Measurements from ENCODE around the gene RMI2.

Gene RMI2

DNA sequence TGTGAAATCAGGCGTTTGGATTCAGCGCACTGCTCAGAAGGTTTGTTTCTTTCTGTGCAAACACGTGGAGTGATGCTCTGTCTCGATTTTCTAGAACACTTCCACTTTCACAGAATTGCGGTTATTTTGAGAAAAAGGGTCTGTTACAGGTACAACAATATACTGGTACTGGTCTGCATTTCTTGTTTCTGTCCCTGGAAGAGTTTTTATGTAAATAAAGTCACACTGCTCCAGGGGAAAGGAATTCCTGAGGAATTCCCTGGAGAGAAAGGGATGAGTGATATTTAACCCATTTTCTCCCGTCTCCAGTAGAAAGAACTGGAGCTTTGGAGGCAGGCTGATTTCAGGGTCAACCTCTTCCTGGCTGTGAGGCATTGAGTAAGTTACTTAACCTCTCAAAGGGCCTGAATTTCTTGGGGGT lies 16.2 kb upstream of the RMI2 start:
- no peak for FAIRE-seq

DNA sequence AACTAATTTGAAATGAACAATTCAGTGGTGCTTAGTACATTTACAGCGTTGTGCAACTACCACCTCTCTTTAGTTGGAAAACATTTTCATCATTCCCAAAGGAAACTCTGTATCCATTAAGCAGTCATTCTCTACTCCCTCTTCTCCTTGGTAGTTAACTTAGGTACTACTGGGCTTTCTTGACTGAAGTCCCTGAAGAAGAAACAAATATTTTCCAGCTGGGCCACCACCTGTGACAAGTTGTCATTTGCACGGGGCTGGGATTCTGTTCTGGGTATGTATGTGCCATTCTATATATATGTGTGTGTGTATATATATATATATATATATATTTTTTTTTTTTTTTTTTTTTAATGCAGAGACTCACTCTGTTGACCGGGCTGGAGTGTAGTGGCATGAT lies 15.4 kb upstream of the RMI2 start:
- no peak for FAIRE-seq

DNA sequence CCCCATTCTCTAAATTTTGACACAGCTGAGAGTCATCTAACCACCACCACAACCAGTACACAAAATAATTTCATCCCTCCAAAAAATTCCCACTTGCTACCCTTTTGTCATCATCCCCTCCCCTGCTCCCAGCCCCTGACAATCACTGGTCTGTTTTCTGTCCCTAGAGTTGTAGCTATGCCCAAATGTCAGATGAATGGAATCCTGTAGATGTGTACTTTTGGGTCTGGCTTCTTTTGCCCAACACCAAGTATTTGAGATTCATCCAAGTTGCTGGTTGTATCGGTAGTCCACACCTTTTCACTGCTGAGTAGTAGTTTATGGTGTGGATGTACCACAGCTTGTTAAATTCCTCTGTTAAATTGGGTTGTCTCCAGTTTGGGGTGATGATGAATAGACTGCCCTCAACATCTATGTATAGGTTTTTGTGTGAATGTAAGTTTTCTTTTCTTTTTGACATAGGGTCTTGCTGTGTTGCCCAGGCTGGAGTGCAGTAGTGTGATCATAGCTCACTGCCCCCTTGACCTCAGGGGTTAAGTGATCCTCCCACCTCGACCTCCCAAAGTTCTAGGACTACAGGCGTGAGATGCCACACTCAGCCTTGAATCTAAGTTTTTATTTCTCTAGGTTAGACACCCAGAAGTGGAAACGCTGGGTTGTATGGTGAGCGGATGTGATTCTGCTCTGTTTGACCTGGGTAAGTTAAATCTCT lies 14.6 kb upstream of the RMI2 start:
- no peak for FAIRE-seq

DNA sequence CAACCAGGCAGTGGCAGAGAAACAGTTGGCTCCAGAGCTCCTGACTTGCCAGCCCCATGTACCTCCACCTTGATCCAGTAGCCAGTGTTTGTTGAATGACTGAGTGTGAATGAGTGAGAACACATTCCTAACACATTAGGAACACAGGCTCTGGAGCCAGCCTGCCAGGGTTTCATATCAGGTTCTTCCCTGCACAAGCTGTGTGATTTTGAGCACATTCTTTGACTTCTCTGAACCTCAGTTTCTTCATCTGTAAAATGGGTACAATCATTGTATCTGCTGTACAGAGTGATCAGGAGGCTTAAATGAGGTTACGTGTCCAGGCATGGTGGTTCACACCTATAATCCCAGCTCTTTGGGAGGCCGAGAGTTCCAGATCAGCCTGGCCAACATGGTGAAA lies 13.3 kb upstream of the RMI2 start:
- no peak for FAIRE-seq

DNA sequence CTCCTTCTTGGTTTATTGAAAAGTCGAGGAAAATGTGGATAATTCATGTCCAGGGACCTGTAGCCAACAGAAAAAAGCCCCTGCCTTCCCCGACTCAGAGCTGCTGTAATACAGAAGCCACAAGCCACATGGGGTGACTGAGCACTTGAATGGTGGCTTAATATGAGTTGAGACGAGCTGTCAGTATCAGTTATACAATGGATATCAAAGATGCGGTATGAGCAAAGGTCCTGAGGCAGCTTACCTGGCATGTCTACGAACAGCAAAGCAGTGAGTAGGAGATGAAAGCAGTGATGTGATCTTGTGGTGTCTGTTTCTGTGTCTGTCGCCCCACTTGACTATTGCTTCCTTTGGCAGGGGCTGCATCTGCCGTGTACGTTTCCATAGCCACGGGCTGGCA lies 12.2 kb upstream of the RMI2 start:
- no peak for FAIRE-seq

DNA sequence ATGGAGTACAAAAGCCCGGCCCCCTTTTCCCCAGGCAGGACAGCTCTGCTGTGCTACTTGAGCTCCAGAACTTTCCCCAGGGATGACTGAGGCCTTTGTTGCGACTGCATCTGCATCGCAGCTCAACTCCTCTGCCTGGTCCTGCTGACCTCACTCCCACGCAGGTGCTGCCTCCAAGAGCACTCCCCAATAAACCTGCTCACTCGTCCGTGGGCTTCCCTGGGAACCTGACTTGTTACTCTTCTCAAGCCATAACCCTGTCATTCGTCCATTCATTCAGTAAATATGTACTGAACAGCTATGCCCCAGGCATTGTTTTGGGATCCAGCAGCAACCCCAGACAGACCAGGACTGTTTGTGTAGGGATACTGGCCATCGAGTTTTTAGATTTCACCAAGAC lies 11.6 kb upstream of the RMI2 start:
- no peak for FAIRE-seq

DNA sequence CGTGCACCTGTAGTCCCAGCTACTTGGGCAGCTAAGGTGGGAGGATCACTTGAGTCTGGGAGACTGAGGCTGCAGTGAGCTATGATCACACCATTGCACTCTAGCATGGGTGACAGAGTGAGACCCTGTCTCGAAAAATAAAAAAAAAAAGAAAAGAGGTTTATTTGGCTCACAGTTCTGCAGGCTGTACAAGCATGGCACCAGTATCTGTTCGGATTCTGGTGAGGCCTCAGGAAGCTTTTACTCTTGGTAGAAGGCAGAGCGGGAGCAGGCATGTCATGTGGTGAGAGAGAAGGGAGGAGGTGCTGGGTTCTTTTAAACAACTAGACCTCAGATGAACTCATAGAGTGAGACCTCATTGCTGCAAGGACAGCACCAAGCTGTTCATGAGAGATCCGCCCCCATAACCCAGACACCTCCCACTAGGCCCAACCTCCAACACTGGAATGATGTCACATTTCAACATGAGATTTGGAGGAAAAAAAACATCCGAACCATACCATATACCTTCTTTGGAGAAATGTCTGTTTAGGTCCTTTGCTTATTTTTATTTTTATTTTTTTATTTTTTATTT lies 10.3 kb upstream of the RMI2 start:
- FAIRE-seq, result no peak

DNA sequence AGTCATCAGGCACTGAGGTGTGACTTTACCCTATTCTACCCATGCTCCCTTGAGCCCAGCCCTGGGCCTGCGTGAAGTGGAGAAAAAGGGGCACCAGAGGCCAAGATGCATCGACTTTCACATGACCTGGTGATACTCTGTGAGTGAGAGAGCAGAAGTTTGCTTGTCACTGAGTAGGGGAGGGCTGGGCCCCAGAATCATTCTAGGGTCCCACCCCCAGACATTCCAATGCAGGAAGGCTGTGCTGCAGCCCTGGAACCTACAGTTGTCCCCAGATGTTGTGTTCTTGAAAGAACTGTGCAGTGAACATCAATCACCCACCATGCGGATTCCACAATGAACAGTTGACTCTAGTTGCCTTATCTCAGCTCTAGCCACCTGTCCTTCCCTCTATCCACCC lies 6.2 kb upstream of the RMI2 start:
- FAIRE-seq, result no peak

DNA sequence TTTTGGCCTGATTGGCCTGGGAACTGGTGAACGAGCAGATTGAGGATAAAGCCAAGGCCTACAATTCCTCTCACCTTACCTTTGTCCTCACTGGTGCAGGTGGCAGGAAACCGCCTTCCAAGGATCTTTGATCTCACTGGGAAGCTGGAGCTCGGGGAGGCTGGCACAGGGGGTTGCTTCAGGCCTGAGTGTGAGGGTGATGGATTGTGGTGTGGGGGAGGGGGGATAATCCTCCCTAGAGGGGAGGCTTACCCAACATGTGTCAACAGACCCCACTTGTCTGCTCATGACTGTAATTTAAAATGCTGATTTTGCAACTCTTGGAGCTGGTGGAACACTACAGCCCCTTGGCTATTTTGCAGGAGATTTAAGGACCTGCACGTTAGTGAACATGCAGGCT lies 4.5 kb upstream of the RMI2 start:
- no peak for FAIRE-seq

DNA sequence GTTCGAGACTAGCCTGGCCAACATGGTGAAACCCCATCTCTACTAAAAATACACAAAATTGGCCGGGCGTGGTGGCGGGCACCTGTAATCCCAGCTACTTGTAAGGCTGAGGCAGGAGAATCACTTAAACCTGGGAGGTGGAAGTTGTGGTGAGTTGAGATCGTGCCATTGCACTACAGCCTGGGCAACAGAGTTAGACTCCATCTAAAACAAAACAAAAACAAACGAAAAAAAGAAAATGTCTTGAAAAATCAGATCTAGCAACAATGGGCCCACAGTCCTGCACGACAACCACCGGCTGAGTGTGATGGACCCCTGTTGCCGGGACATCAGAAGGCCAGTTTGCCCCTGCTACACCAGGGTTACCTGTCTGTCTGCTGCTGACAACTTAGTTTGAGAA lies 3.9 kb upstream of the RMI2 start:
- FAIRE-seq, result no peak

DNA sequence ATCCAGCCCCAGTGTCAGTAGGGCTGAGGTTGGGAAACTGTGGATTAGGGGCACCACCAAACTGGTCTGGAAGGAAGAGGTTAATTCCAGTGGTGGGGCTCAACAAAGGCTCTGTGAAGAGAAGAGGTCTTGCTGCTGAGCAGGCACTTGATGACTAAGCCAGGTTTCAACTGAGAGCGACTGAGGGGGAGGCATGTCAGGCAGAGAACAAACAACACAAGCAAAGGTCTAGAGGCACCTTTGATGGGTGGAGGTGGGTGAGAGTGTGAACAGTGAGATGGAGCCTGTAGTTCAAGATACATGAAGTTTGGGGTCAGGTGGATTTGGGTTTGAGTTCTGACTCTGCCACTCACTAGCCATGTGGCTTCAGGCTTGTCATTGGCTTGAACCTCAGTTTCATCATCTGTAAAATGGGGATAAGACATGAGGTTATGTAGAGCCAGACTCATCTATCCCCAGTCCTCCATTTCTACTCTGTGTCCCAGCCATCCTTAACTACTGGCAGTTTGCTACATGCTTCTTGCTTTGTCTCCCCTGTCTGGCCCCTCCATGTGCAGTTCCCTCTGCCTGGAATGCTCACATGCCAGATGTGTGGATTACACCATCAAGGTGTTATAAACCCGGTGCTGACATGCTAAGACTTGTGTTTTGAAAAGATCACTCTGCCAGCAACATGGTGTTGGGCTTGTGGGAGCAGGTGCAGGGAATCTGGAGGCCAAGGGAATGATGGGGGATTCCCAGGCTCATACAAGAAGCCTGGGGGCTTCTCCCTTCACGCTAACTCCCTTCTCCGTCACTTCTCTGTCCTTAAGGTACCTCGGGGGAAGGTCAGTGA lies 3.0 kb upstream of the RMI2 start:
- no peak for FAIRE-seq

DNA sequence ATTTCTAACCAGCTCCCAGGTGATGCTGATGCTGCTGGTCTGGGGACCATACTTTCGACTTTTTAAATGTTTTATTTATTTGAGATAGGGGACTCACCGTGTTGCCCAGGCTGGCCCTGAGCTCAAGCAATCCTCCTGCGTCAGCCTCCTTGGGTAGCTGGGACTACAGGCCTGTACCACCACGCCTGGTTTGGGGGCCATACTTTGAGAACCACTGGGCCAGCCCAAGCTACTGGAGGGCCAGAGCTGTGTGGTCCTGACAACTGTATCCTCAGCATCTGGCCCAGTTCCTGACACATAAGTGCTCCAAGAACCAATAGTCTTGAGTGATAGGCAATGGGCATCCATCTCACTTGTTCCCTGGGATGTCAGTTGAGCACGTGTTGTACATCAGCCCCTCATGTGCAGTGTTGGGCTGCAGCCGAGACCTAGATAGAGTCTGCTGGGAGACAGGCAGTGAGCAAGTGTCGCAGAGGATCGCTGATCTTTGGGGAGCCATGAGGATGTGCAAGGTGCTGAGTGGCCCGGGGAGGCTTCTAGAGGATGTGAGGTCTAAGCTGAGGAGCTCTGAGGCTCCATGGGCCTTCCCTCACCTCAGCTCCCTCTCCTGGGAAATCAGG lies 1.6 kb downstream of the RMI2 start:
- FAIRE-seq, result no peak

DNA sequence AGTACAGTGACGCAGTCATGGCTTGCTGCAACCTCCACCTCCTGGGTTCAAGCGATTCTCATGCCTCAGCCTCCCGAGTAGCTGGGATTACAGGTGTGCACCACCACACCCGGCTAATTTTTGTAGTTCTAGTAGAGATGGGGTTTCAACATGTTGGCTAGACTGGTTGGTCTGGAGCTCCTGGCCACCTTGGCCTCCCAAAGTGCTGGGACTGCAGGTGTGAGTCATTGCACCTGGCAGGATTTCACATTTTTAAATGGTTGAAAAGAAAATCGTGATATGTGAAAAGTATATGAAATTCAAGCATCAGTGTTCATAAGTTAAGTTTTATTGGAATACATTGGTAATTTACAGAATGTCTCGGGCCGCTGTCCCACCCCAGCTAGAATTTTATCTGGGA lies 2.6 kb downstream of the RMI2 start:
- FAIRE-seq, result no peak

DNA sequence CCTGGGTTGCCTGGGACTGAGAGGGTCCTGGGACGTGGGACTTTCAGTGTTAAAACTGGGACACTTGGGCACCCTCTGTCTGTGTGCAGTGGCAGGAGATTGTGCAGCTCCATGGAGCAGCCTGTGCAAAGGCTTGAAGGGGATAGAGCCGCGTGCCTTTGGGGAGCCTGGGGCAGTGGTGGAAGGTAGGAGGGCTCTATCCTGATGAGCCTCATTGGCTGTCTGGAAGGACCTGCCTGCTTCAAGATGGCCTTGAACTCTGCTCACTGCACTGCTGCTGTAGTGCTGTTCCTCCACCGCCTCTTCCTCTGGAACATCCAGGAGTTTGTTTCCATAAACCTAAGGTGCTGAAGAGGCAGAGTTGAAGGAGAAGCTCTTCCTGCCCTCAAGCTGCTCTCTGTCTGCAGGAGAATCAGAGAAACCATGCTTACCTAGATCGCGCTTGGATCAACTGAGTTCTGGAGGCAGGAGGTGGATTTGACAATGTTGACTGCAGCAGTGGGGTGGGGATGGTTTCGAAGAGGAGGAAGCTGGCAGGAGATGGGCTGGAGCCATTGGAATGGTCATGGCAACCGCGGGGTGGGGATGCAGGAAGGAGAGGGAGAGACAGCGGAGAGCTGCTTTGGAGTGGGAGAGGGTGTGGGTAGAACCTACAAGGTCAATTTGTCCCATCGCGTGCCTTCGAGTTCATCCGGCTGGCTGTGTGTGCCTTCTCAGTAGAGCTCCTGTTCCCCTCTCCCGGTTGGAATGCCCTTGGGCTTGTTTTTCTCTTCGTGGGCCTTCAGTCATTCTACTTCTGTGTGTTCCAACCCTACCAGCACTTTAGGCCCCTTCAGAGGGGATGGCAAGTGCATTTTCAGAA lies 3.7 kb downstream of the RMI2 start:
- no peak for FAIRE-seq

DNA sequence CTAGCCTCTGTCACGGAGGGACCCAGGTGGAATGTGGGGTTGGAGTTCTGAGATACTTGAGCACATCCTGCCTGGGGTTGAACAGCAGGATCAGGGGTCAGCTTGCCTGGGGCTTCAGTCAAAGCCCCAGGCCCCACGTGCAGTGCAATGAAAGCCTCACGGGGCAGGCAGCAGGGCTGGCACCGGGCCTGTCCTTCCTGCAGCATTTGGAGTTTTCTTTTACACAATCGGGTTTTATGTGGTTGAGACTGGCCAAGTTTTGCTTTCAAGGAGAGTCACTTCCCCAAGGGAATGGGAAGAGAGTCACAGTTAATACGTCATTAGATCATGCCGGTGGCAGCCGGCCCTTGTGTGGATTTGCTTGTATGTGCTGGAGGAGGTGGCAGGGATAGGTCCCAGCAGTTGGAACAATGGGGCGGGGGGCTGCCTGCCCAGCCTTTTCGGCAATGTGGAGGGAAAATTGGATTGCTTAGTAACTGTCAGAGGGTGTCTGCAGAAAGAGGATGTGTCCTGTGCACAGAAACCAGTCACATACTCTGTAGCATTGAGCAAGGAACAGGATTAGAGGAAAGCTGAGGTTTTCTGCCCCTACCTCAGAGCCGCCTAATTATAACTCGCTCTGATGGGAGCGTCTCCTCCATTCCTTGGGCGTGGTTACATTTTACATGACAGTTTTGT lies 4.5 kb downstream of the RMI2 start:
- no peak for FAIRE-seq

DNA sequence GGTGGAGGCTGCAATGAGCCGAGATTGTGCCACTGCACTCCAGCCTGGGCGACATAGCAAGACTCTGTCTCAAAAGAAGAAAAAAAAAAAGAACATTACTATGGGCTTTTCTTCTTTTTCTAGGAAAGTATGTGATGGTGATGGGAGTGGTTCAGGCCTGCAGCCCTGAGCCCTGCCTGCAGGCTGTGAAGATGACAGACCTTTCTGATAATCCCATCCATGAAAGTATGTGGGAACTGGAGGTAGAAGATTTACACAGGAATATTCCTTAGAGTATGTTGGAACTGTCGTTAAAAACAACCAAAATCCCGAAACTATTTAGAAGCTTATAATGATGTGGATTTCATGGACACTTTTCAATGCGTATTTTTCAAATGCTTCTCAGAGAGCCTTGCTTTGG lies 5.3 kb downstream of the RMI2 start:
- FAIRE-seq, result no peak

DNA sequence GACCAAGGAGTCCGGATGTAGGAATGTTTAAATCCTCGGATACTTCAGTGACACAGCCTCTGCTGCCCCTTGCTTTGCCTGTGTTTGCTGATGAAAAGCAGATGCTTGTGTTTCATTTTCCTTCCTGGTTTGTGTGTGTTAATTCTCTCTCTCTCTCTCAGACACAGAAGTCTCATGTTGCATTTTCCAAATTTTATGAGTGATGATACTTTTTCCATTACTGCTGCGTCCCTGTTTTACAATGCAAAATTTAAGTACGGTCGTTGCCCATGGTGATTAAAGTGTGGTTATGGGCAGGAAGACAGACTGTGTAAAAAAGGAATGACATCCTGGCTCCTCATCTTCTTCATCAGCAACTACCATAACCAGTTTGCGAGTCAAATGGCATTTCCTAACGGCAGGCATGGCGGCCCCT lies 5.7 kb downstream of the RMI2 start:
- FAIRE-seq, result peak; percentile 78

DNA sequence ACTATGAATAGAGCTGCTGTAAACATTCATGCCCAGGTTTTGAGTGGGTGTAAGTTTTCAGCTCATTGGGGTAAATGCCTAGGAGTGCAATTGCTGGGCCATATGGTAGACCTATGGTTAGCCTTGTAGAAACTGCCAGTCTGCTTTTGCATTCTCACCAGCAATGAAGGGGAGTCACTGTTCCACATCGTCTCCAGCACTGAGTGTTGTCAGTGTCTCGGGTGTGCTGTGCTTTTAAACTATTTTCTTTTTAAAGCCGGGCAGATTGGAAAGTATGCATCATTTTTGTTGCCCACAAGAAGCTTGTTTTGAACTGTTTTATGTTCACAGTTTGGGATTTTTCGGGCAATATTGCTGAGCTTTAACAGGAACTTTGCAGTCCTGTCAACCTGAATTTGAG lies 7.9 kb downstream of the RMI2 start:
- no peak for FAIRE-seq

DNA sequence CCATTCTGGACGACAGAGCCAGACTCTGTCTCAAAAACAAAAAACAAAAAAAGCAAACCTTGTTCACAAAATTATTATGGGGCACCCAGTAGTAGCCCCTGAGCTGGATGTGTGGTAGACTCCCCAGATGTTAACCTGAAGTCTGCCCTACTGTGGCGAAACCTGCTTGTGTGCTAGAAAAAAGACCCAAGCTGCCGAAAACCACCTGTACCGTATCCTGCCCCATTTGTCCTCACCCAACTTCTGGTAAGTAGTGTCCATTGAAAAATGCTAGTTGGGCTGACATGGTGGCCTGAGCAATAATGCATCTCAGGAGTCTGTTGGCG lies 9.1 kb downstream of the RMI2 start:
- no peak for FAIRE-seq

DNA sequence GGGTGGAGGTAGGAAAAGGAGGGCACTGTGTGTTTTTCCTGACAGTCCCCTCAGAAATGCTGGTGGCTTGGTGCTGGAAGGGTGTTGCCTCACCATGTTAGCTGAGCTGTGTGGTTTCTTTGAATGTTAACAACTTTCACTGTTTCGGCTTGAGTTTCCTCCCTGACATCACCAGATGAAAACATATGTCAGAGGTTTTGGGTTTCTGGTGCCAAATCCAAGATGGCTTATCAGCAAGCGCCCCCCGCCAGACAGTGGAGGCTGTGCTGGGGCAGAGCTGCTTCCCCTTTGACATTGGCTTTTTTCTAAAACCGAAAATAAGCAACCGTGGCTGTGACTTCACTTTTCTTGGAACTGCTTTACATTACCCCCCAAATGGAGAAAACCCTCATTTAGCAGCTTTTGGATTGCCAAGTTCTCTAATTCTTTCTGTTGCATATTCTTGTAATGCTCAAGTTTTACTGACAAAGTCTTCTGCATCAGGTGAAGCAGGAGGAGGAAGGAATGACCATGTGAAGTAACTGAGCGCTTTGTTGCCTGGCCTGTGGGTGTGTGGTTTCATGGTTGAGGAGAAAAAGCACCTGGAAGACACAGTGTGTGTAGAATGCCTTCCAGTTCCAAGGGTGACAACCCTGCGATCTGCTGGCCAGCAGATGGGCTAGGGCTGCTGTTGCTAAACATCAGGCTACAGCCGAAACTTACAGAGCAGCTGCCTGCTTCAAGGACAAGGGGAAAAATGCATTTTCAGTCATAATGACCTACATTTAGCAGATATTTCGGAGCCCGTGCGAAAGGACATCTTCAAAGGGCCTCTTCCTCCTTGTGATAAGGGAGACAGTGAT lies 9.7 kb downstream of the RMI2 start:
- FAIRE-seq, result no peak

DNA sequence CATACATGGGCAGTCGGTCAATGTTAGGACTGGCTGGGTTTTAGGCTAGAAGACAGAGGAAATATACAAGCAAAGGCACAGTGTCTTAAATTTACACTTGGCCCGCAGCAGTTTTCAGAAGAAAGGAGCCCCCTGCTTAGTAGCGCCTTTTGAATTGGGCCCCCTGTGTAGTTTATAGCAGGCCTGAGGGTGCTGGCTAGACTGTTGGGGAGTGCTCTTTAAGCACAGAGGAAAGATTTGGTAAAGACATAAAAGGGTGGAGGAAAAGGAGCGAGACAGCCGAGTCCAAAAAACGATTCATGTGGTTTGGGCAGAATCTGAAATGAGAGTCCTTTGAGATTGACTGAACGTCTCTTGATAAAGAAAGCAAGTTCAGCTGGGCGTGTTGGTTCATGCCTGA lies 10.6 kb downstream of the RMI2 start:
- FAIRE-seq, result no peak
